HG03439 (cell line): ENCODE data around the gene PHKG2.

Experiments
- ATAC-seq: cut with Tn5 transposase; IDR thresholded peaks from one replicate; pipeline ENCODE4 v1.9.1; 2021; ENCODE audit warnings: mild to moderate bottlenecking, moderate library complexity; ENCODE audit not compliant: unreplicated experiment

PHKG2 gene

DNA sequence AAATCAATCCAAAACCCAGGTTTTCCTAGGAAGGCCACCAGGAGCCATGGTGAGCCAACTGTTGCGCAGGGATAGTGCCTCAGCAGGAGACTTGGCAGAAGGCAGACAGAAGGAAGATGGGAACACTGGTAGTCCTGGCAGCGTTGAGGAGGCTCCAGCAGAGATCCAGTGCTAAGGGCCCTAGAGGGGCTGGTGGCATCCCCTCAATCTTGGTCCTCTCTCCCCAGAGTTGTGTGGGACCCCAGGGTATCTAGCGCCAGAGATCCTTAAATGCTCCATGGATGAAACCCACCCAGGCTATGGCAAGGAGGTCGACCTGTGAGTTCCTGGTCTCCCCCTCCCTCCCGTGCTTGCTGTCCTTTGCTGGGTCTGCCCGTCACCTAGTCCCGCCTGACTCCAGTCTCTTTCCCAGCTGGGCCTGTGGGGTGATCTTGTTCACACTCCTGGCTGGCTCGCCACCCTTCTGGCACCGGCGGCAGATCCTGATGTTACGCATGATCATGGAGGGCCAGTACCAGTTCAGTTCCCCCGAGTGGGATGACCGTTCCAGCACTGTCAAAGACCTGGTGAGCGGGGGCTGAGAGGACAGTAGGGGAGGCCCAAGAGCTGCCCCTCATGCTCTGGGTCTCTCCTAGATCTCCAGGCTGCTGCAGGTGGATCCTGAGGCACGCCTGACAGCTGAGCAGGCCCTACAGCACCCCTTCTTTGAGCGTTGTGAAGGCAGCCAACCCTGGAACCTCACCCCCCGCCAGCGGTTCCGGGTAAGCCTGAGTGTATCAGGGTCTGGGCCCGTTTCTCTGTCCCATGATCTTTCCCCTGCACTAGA lies 7.9 kb downstream of the PHKG2 start:
- no peak for ATAC-seq

DNA sequence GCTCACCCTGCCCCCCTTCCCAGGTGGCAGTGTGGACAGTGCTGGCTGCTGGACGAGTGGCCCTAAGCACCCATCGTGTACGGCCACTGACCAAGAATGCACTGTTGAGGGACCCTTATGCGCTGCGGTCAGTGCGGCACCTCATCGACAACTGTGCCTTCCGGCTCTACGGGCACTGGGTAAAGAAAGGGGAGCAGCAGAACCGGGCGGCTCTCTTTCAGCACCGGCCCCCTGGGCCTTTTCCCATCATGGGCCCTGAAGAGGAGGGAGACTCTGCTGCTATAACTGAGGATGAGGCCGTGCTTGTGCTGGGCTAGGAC lies 8.5 kb downstream of the PHKG2 start:
- no peak for ATAC-seq

DNA sequence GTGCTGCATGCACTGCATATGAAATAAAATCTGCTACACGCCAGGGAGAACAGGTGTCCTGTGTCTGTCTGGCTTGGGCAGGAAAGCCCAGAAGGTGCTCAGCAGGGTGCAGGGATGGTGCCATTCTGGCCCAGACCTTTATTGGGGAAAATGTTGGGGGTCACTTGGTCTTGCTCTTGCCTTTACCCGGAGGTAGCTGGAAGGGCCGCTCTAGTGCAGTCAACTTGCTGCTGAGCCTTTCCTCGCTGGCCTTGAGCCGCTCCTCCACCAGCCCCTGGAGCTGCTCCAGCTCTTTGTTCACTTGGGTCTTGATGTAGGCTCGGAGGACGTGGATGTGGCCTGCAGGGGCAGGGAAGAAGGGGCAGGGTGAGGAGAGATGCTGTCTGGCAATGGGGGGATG lies 9.1 kb downstream of the PHKG2 start:
- ATAC-seq: no peak

DNA sequence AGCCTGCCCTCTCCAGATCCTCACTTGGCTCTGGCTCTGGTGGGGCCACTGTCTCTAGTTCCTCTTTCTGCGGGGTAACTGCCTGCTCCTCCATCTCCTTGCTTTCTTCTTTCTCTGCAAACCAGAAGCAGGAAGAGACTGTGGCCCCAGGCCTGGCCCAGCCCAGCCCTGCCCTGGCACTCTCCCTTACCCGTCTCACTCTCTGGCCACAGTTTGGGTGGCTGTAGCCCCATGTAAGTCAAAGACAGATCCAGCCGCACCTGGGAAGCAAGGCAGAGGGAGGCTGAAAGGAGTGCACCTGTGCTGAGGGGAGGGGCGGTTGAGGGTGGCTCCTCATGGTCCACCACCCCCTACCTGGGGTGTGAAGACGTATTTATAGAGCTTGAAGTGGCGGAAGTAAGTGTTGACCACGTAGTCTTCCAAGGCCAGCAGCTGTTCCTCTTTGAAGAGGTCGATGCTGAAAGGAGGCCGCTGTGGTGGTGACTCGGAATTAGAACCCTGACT lies 10.8 kb downstream of the PHKG2 start:
- no peak for ATAC-seq

DNA sequence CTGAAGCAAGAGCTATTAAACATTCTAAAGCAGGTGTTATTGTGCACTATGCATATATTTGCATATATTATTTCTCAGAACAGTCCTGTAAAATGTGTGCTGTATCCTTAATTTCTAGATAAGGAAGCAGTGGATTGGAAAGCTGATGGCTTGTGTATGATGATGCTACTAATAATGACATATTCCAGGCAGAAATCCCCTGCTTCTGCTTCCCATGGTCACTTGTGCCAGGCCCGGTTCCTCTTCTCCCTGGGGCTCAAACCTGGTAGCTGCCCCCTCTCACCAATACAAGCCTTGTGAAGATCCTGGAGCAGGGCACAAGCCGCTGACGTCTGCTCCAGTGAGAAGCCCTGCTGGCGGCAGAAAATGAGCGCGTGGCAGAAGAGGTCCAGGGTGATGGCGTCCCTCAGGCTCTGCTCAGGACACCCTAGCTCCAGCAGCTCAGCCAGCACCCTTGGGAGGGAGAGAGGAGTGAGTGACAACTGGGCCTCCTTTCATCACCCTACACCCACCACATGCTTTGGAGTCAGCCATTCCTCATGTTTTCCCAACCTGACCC lies 11.9 kb downstream of the PHKG2 start:
- ATAC-seq: no peak

DNA sequence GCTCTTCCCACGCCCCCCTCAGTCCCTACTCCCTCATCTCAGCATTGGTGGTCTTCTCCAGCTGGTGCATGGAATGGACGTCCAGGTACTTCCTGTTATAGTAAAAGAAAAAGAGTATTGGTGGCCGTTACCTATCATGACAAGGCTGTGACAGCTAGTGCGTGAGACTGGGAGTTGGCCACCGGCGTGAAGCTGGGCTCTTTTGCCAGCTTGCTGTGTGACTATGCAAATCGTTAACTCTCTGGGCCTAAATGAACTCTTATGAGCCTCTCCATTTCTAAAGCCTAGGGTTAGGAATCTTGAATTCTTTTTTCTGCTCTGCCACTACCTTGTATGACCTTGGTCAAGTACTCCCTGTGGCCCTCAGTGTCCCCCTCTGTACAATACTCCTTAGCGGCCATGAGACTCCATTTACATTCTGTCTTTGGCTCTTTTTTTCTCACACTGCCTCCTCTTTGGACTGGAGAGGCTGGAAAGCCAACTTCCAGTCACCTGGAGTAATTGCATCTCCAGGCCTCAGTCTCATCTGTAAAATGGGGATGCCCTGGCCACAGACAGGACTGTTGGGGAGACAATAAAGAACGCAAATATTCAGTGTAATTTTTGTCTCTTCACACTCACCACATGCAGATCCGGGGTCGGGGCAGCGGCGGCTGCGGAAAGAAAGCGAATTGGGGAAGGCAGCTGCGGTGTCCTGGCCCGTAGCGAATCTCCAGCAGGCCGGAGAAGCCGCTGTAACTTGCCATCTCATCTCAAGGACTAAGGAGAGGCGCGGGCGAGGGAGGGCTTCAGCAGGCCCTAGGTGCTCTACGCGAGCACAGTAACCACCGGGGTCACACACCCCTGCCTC lies 12.6 kb downstream of the PHKG2 start:
- no peak for ATAC-seq

DNA sequence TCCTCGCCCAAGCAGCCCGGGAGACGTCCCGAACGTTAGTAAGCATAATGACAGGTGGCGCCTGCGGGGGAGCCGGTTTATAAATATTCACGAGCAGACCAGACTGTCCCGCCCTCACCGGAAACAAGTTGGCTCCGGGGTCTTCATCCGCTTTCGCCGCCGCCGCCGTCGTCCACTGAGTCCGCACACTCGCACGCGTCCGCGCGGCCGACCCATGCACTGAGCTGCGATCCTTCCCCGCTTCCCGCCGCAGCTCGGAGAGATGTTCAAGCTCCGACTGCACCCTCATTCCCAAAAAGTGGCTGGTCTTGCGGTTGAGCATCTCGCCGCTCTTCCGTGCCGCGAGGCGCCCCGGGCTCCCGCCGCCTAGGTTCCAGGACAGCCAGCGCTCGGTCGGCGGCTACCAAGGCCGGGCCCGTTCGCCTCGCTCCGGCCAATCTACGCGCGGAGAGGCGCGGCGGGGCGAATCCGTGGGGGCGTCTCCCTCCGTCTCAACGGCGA lies 13.3 kb downstream of the PHKG2 start:
- peak; percentile 36 for ATAC-seq

DNA sequence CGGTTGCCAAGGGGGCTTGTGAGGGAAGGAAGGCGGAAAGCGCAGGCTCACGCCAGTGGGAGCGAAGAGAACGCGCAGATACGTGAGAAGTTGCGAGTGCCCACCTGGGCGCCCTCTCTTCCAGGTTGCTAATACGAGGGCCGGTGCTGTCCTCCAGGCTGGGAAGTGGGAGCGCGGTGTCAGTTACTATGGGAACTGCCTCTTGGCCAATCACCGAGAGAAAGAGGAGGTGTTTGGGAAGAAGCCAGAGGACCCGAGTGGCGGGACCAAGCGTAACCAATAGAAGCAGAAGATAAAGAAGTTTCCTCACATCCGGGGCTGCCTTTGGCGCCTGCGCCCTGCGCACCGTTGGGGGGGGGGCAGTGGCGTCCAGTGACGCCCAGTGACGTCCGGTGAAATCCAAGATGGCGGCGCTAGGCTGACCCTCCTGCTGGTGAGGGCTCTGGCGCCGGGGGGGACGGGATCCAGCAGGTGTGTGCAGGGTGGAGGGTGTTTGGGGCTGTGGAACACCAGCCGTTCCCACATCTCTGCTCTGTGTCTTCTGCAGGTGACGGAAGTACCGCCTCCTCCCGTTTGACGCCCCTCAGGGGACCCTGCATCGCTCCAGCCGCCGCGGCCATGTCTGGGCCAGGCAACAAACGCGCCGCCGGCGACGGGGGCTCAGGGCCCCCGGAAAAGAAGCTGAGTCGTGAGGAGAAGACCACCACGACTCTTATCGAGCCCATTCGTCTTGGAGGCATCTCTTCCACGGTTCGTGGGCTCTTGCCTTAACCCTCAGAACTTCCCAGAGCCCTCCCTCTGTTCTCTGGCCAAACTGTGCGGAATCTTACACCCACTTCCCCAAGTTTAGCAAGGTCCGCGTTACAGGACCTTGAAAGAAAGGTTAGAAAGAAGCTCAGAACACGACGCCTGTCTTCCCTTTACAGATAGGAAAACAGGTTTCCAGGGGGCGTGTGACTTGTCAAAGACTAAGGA lies 14.0 kb downstream of the PHKG2 start, which contains the start of the genes CFAP119 and RNF40:
Gene CFAP119 (minus strand): TSS at position 135 of the 975 bp plus-strand sequence. CDS start 314 bp downstream, outside the sequence.
Gene RNF40 (plus strand): TSS at position 395 of the 975 bp plus-strand sequence. CDS start 224 bp downstream, at position 619.
- ATAC-seq: peak; percentile 82

DNA sequence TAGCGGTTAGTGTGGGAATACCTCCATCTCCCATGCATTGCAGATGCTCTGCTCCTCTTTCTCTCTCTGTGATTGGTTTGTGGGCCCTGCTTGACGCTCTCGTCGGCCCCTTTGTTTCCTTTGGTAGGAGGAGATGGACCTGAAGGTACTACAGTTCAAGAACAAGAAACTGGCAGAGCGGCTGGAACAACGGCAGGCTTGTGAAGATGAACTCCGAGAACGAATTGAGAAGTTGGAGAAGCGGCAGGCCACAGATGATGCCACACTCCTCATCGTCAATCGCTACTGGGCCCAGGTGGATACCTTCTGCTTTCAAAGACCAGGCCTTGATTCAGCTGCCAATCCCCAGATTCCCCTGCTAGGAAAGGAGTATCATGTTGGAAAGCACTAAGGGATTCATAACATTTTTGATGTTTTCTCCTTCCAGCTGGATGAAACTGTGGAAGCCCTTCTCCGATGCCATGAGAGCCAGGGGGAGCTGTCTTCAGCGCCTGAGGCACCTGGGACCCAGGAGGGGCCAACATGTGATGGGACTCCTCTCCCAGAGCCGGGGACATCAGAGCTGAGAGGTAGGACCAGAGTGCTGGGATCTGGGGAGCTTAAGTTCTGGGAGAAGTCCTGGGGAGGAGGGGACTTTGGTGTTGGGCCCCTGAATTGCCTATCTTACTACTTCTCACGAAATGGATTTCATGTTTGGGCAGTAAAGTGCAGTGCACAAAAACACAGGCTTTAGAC lies 14.9 kb downstream of the PHKG2 start:
- ATAC-seq: no peak

DNA sequence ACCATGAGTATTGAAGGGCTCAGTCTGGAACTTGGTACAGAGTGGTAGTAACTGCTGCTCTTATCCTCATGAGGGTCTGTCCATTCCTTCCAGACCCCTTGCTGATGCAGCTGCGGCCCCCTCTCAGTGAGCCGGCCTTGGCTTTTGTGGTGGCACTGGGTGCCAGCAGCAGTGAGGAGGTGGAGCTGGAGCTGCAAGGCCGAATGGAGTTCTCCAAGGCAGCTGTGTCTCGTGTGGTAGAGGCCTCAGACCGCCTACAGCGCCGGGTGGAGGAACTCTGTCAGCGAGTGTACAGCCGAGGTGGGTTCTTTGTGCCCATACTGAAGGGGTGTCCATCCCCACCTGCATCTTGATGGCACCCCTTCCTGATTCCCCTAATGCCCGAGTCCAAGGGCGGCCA lies 15.9 kb downstream of the PHKG2 start:
- ATAC-seq: no peak

DNA sequence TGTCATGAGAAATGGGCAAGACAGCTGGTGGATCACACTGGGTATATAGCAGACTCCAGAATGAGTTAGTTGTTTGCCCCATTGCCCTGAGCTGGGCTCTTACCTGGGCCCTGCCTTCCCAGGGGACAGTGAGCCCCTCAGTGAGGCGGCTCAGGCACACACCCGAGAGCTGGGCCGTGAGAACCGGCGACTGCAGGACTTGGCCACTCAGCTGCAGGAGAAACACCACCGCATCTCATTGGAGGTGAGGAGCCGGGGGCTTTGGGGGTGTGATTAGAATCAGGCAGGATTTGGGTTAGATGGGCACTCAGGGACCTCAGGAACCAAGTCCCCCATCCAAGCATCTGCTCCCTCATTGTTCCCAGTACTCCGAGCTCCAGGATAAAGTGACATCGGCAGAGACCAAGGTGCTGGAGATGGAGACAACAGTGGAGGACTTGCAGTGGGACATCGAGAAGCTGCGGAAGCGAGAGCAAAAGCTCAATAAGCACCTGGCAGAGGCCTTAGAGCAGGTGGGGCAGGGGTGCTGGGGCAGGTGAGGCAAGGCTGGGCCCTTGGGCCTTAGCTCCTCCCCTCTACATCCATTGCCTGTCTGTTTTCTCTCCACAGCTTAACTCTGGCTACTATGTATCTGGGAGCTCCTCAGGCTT lies 16.7 kb downstream of the PHKG2 start:
- no peak for ATAC-seq

DNA sequence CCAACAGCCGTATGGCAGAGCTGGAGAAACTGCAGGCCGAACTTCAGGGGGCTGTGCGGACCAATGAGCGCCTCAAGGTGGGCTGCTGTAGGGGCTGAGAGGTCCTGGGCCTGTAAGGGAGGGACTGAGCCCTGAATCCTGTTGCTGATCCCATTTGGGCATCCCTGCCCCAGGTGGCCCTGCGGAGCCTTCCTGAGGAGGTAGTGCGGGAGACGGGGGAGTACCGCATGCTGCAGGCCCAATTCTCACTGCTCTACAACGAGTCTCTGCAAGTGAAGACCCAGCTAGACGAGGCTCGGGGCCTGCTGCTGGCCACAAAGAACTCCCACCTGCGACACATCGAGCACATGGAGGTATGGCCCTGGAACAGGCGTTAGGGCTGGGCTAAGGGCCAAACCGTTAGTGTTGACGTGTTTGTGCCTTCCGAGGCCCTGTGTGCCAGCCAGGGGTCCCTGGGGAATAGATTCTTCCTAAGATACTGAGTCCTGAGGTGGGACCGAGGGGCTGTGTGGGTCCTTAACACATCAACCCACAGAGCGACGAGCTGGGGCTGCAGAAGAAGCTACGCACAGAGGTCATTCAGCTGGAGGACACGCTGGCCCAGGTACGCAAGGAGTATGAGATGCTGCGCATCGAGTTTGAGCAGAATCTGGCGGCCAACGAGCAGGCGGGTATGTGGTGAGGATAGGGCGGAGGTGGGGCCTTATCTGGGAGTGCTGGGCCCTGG lies 18.1 kb downstream of the PHKG2 start:
- ATAC-seq: no peak

DNA sequence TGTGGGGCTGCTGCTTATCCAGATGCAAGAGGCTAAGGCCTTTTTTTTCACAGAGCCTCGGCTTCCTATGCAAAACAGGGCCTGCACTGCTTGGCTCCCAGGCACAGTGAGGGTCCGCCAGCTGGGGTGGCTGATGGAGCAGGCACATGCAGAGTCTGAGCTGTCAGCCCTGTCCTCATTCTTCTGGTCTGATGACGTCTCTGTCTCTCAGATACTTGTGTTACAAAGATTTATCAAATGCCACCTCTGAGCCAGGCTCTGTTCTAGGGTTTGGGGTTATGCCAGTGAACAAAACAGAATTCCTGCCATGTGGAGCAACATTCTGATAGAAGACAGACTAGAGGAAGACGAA lies 18.7 kb downstream of the PHKG2 start:
- ATAC-seq: no peak

DNA sequence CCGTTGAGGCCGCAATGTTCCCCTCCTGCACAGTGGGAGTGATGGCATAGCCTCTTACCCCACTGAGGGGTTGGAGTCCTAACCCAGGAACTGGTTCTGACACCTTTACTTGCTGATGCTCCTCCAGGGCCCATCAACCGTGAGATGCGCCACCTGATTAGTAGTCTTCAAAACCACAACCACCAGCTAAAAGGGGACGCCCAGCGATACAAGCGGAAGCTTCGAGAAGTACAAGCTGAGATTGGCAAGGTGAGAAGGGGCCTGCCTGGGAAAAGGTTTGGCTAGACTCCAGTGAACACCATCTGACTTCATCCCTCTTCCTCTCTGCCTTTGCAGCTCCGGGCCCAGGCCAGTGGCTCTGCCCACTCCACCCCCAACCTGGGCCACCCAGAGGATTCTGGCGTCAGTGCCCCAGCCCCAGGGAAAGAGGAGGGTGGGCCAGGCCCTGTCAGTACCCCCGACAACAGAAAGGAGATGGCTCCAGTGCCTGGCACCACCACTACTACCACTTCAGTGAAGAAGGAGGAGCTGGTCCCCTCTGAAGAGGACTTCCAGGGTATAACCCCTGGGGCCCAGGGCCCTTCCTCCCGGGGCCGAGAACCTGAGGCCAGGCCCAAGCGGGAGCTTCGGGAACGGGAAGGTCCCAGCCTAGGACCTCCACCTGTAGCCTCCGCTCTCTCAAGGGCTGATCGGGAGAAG lies 19.7 kb downstream of the PHKG2 start:
- no peak for ATAC-seq

DNA sequence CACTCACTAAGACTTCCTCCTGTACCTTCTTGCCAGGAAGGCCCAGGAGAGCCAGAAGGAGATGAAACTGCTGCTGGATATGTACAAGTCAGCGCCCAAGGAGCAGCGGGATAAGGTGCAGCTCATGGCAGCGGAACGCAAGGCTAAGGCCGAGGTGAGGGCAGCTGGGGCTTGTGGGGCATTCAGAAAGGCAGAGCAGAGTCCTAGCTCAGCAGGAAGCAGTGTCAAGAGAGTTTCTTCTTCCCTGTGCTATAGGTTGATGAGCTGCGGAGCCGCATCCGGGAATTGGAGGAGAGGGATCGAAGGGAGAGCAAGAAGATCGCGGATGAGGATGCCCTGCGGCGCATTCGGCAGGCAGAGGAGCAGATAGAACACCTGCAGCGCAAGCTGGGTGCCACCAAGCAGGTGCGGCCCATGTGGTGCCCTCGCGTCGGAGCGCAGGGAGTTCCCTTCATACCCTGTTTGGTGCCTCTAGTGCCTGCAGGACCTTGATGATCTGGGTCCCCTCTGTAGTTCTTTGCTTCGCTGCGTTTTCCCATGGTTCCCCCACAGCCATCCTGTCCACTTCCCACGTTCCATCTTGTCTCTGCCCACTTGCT lies 20.5 kb downstream of the PHKG2 start:
- ATAC-seq: no peak

DNA sequence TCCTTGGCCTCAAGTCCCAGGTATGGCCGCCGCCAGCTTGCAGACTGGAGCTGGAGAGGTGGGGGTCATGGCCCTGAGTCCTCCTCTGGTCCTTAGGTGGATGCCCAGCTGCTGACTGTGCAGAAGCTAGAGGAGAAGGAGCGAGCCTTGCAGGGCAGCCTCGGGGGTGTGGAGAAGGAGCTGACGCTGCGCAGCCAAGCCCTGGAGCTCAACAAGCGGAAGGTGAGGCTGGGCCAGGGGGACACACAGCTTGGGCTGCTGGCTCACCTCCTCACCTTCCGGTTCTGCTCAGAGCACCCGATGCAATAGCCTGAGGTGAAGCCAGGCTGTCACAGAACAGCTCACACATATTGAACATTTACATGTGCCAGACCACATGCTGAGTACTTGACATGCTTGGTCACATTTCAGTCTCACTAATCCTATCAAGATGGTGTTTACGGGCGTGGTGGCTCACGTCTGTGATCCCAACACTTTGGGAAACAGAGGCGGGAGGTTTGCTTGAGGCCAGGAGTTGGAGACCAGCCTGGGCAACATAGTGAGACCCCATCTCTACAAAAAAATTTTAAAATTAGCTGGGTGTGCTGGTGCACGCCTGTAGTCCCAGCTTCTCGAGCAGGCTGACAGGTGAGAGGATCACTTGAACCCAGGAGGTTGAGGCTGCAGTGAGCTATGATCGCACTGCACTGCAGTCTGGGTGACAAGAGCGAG lies 21.3 kb downstream of the PHKG2 start:
- no peak for ATAC-seq

DNA sequence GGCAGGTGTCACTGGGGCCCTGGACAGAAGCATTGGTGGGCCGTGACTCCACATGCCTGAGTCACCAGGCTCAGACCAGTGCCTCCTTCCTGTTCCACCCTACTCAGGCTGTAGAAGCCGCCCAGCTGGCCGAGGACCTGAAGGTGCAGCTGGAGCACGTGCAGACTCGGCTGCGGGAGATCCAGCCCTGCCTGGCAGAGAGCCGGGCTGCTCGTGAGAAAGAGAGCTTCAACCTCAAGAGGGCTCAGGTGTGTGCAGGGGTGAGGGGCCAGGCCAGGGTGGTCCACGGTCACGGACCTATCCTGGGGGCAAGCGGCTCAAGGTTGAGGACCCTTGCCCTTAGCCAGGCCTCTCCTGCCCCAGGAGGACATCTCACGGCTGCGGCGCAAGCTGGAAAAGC lies 23.5 kb downstream of the PHKG2 start:
- no peak for ATAC-seq
